NCI-H187 treated with DMSO at 0.1 percent for 48 hours (cell line): ENCODE results near the gene SOX14.

Experiments
- DNase-seq: peaks from one replicate; lab custom pipeline; 2025; lab: John Stamatoyannopoulos, UW

The SOX14 gene

GRCh38 chr3:137764001-137764433, at the start of gene SOX14:
Gene SOX14 (plus strand): TSS chr3:137764315. CDS start chr3:137764785, 470 bp downstream.
- DNase-seq, result no peak

GRCh38 chr3:137714551-137714950, 49.6 kb upstream of the SOX14 start:
- no peak for DNase-seq

- no peak for DNase-seq
Measured at GRCh38 chr3:137724240-137724639, 39.9 kb upstream of the SOX14 start.

- no peak for DNase-seq
Measured at GRCh38 chr3:137737208-137737607, 26.9 kb upstream of the SOX14 start.

- no peak for DNase-seq
Measured at GRCh38 chr3:137738710-137739109, 25.4 kb upstream of the SOX14 start.

- no peak for DNase-seq
Measured at GRCh38 chr3:137743608-137744007, 20.5 kb upstream of the SOX14 start.

- no peak for DNase-seq
Measured at GRCh38 chr3:137746808-137747207, 17.3 kb upstream of the SOX14 start.

- DNase-seq, result no peak
Measured at GRCh38 chr3:137759505-137759904, 4.6 kb upstream of the SOX14 start.

- no peak for DNase-seq
Measured at GRCh38 chr3:137760341-137761098, 3.6 kb upstream of the SOX14 start.

GRCh38 chr3:137761099-137761562, 3.0 kb upstream of the SOX14 start:
- no peak for DNase-seq

- DNase-seq, result no peak
Measured at GRCh38 chr3:137761563-137762503, 2.3 kb upstream of the SOX14 start.

- no peak for DNase-seq
Measured at GRCh38 chr3:137762674-137763593, 1.2 kb upstream of the SOX14 start.

- DNase-seq, result no peak
Measured at GRCh38 chr3:137763594-137763938, 549 bp upstream of the SOX14 start.

GRCh38 chr3:137764563-137765309, 621 bp downstream of the SOX14 start:
- DNase-seq, result no peak

GRCh38 chr3:137765310-137766033, 1.4 kb downstream of the SOX14 start:
- no peak for DNase-seq

- DNase-seq, result no peak
Measured at GRCh38 chr3:137766041-137766875, 2.1 kb downstream of the SOX14 start.

GRCh38 chr3:137766876-137767537, 2.9 kb downstream of the SOX14 start:
- DNase-seq, result no peak

- DNase-seq, result no peak
Measured at GRCh38 chr3:137767538-137768360, 3.6 kb downstream of the SOX14 start.
